Measurements from ENCODE around the gene BPHL.

DNA sequence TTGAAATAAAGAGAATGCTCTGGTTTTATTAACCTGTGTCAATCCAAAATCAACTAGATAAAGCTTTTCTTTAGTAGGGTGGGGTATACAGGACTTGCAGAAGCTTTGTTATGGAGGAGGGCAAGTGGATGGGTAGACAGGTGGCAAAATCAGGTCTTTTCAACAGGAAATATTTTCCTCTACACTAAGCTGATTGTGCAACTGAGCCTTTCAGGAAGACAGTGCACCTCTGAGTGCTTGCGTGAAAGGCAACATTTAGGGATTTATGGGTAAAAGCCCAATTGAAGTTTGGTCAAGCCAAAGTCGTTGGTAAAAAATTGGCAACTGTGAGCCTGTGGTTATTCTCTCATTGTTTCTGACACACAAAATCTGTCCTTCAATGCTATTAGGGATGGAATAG lies 62.6 kb downstream of the BPHL start:
- no peak for TF ChIP-seq POLR2A (IDR thresholded peaks at IDR 0.05)
- TF ChIP-seq, protein P1, sequence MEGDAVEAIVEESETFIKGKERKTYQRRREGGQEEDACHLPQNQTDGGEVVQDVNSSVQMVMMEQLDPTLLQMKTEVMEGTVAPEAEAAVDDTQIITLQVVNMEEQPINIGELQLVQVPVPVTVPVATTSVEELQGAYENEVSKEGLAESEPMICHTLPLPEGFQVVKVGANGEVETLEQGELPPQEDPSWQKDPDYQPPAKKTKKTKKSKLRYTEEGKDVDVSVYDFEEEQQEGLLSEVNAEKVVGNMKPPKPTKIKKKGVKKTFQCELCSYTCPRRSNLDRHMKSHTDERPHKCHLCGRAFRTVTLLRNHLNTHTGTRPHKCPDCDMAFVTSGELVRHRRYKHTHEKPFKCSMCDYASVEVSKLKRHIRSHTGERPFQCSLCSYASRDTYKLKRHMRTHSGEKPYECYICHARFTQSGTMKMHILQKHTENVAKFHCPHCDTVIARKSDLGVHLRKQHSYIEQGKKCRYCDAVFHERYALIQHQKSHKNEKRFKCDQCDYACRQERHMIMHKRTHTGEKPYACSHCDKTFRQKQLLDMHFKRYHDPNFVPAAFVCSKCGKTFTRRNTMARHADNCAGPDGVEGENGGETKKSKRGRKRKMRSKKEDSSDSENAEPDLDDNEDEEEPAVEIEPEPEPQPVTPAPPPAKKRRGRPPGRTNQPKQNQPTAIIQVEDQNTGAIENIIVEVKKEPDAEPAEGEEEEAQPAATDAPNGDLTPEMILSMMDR (IDR thresholded peaks at IDR 0.05), result no peak

Data from sigmoid colon (tissue), 3 donors.